ENCODE data around the gene DIS3L2. TPM values are rescaled to one million over a fixed set of nuclear protein-coding genes. Genes with fewer than 3 reads are reported as not detected.

Gene DIS3L2
- total and polyA plus RNA-seq, 2 experiments from 2014 or later = 15.2 to 25.3 TPM

- TF ChIP-seq, protein P1, sequence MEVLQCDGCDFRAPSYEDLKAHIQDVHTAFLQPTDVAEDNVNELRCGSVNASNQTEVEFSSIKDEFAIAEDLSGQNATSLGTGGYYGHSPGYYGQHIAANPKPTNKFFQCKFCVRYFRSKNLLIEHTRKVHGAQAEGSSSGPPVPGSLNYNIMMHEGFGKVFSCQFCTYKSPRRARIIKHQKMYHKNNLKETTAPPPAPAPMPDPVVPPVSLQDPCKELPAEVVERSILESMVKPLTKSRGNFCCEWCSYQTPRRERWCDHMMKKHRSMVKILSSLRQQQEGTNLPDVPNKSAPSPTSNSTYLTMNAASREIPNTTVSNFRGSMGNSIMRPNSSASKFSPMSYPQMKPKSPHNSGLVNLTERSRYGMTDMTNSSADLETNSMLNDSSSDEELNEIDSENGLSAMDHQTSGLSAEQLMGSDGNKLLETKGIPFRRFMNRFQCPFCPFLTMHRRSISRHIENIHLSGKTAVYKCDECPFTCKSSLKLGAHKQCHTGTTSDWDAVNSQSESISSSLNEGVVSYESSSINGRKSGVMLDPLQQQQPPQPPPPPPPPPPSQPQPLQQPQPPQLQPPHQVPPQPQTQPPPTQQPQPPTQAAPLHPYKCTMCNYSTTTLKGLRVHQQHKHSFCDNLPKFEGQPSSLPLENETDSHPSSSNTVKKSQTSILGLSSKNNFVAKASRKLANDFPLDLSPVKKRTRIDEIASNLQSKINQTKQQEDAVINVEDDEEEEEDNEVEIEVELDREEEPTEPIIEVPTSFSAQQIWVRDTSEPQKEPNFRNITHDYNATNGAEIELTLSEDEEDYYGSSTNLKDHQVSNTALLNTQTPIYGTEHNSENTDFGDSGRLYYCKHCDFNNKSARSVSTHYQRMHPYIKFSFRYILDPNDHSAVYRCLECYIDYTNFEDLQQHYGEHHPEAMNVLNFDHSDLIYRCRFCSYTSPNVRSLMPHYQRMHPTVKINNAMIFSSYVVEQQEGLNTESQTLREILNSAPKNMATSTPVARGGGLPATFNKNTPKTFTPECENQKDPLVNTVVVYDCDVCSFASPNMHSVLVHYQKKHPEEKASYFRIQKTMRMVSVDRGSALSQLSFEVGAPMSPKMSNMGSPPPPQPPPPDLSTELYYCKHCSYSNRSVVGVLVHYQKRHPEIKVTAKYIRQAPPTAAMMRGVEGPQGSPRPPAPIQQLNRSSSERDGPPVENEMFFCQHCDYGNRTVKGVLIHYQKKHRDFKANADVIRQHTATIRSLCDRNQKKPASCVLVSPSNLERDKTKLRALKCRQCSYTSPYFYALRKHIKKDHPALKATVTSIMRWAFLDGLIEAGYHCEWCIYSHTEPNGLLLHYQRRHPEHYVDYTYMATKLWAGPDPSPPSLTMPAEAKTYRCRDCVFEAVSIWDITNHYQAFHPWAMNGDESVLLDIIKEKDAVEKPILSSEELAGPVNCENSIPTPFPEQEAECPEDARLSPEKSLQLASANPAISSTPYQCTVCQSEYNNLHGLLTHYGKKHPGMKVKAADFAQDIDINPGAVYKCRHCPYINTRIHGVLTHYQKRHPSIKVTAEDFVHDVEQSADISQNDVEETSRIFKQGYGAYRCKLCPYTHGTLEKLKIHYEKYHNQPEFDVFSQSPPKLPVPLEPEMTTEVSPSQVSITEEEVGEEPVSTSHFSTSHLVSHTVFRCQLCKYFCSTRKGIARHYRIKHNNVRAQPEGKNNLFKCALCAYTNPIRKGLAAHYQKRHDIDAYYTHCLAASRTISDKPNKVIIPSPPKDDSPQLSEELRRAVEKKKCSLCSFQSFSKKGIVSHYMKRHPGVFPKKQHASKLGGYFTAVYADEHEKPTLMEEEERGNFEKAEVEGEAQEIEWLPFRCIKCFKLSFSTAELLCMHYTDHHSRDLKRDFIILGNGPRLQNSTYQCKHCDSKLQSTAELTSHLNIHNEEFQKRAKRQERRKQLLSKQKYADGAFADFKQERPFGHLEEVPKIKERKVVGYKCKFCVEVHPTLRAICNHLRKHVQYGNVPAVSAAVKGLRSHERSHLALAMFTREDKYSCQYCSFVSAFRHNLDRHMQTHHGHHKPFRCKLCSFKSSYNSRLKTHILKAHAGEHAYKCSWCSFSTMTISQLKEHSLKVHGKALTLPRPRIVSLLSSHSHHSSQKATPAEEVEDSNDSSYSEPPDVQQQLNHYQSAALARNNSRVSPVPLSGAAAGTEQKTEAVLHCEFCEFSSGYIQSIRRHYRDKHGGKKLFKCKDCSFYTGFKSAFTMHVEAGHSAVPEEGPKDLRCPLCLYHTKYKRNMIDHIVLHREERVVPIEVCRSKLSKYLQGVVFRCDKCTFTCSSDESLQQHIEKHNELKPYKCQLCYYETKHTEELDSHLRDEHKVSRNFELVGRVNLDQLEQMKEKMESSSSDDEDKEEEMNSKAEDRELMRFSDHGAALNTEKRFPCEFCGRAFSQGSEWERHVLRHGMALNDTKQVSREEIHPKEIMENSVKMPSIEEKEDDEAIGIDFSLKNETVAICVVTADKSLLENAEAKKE (CRISPR knock-in tag; IDR thresholded peaks at IDR 0.05) = no peak
- TF ChIP-seq STAT1 (IDR thresholded peaks at IDR 0.05; ENCODE audit: unreplicated experiment) (no peak), ZNF331 (CRISPR knock-in tag; IDR thresholded peaks at IDR 0.05; ENCODE audit: low read depth) (no peak), EZH2 (IDR thresholded peaks at IDR 0.05; ENCODE audit: low read depth, unreplicated experiment) (no peak)
Measured at GRCh38 chr2:232073026-232073425, 111.5 kb downstream of the DIS3L2 start (continued).

- no peak overlapping the region for H3K27ac Mint-ChIP-seq
- Histone ChIP-seq H3K4me1 (ENCODE audit: insufficient read depth) (no peaks in the 10 kb centered on the region; the same call in 1 of the 2 replicates), H3K36me3 (ENCODE audit: insufficient read depth) (no peaks in the 10 kb centered on the region), H3F3A (replicated peaks; ENCODE audit: low read depth) (no peaks in the 10 kb centered on the region), H3K4me2 (no peak overlapping the region), H2AFZ (no peak overlapping the region), H3K27ac (ENCODE audit: low read depth) (no peak overlapping the region), H3K79me2 (replicated peaks; ENCODE audit: insufficient read depth) (no peaks in the 10 kb centered on the region), H4K20me1 (replicated peaks; ENCODE audit: insufficient read depth) (0 out of 2 replicates have a peak, but pooled peaks cover 5% of the 10 kb centered on the region), H3K27me3 (ENCODE audit: insufficient read depth) (no peaks in the 10 kb centered on the region), H3K9me2 (ENCODE audit: insufficient read depth) (no peaks in the 10 kb centered on the region), H3K4me3 (no peak overlapping the region)
- no peaks in the 10 kb centered on the region for H3K27me3 Mint-ChIP-seq (ENCODE audit: insufficient read depth, low read depth, poor library complexity)
- no peaks in the 10 kb centered on the region for H3K9me3 Mint-ChIP-seq
- no peak for DNase-seq (ENCODE audit: low spot score)
- no peak for ATAC-seq
- no peaks in the 10 kb centered on the region for H3K36me3 Mint-ChIP-seq (ENCODE audit: low read depth)
- no peak overlapping the region for H3K4me3 Mint-ChIP-seq
- H3K4me1 Mint-ChIP-seq = peaks cover 8% of the 10 kb centered on the region; the same call in 2 of the 3 replicates
- no peak for TF ChIP-seq ZNF114 (CRISPR knock-in tag; IDR thresholded peaks at IDR 0.05)
- no peak for TF ChIP-seq JUNB (IDR thresholded peaks at IDR 0.05; ENCODE audit: unreplicated experiment)
- no peak for TF ChIP-seq EZH2 (IDR thresholded peaks at IDR 0.05; ENCODE audit: low read depth, unreplicated experiment)
- TF ChIP-seq EZH2phosphoT487 (IDR thresholded peaks at IDR 0.05; ENCODE audit: unreplicated experiment) = no peak
- TF ChIP-seq, protein P1 (CRISPR knock-in tag; IDR thresholded peaks at IDR 0.05) = no peak
Measured at GRCh38 chr2:232073699-232074098, 112.2 kb downstream of the DIS3L2 start.
